KG1 (cell line): ENCODE data around the gene FOXN3.

Source experiments
- DNase-seq: peaks from one replicate; lab custom pipeline; 2025; lab: John Stamatoyannopoulos, UW

Gene FOXN3

GRCh38 chr14:89197623-89198022, 219.4 kb downstream of the FOXN3 start:
- DNase-seq: no peak

GRCh38 chr14:89196545-89196944, 220.5 kb downstream of the FOXN3 start:
- no peak for DNase-seq

DNA sequence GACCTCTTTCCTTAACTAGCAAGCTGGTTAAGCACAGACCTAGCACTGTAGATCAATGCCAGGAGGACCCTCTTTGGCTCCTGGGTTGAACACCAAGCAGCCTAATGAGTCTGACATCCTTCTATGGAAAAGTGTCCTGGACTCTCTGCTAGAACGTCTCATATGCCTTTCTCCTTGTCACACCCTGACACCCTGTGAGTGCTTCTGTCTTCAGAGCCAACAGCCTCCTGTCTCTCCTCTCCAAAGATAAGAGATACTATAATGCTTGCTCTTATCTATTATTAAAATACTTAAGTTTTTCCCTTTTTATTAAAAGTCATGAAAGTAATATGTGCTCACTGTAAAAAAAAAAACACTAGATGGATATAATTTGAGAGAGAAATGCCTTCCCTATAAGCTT, 222.7 kb downstream of the FOXN3 start:
- DNase-seq: no peak

- no peak for DNase-seq
These were observed 226.1 kb downstream of the FOXN3 start for GRCh38 chr14:89190765-89191513.

DNA sequence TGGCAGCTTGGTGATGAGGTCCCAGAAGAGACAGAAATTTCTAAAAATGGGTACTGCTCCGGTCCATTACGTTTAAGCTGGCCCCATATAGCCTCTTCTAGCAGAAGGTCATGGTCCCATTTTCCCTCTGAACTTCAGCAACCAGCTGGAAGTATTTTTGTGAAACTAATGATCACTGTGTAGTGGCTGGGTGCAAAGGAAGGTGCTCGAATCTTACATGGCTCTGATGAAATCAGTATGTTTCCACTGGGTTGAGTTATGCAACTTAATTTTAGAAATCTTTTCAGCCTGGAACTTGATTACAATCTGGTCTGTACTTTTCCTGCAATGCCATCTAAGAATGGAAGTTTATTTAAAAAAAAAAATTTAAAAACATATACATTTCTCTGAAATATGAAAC, 228.5 kb downstream of the FOXN3 start:
- no peak for DNase-seq

- no peak for DNase-seq
These were observed 229.5 kb downstream of the FOXN3 start for GRCh38 chr14:89187501-89187900.

DNA sequence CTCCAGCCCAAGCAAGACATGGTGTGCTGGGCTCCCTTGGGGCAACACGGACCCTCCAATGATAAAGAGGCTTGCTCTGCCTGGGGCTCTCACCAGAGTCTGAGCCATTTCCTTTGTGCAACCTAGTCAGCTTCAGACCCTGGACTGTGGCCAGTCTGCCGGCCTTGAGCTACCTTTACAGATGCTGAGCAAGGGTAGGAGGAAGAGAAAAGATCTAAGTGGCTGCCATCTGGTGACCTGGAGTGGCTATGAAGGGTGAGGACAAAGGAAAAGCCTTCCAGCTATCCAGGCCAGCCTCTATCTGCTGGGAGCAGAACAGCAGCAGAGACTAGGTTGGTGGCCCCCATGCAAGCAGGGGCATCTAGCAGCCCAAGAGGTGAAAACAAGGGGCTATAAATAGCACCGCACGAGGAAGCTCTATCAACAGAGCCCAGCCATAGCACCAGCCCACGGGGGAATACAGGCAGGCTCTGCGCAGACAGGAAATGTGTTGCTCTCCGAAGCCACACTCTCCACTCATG, 230.1 kb downstream of the FOXN3 start:
- no peak for DNase-seq

DNA sequence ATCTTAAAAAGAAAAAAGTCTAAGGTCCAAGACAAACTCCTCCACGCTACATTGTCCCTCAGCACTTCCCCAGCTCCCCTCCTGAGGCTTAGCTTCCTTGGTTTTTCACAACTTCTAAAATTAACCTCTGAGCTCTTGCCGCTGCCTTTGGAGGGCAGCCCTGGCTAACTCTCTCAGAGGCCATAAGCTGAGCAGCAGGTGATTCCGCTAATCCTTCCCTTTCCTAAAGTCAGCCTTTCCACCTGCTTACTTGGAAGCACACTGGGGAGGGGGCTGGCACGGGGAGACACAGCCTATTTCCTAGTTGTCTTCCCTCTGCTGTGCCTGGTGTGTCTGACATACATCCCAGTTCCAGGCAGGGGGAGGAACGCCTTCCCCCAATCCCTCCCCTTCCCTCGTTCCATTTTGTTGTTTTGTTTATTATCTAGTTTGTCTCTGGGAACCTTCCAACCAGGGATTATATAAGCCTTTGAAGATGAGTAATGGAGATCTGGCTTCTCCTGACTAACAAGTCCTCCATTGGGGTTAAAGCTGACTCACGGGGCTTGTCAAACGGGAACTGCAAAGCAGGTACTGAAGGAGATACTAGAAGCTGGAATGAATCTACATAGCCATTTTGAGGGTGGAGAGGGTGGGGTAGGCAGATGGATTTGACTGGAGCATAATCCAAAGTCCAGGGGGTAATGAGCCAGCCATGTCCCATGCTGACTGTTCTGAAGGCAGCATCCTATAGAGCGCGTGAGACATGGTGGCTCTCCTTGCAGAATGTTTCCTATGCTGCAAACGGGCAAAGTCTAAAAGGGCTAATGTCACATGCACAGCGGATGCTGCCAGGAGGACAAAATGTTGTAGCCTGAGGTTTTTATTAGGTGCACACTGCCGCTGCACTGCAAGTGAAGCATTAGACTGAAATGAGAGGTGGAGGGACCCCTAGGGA, 230.8 kb downstream of the FOXN3 start:
- DNase-seq: no peak

GRCh38 chr14:89184952-89185351, 232.1 kb downstream of the FOXN3 start:
- DNase-seq: no peak

GRCh38 chr14:89182326-89182725, 234.7 kb downstream of the FOXN3 start:
- no peak for DNase-seq

- no peak for DNase-seq
These were observed 236.5 kb downstream of the FOXN3 start for GRCh38 chr14:89180546-89180945.

DNA sequence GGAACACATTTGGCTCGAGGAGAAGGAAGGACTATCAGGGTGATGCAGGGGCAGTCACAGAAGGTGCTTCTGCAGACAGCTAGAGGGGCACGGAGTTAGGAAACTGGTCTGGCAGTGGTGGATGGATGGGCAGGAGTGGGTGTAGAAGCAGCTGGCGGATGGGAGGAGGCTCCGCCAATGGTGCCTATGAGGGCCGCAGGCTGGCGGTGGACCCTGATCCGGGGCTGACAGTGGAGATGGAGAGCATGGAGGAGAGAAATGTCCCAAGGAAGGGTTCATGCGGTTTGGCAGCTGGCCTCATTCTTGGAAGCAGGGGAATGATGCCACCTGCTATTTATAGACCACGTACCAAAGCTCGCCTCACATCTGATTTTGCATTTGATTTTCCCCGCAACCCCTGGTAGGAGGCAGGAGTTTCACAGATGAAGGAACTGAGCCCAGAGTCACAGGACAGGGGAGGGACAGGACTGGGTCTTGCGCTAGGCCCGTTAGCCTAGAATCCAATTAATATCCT, 237.1 kb downstream of the FOXN3 start:
- DNase-seq: no peak

- no peak for DNase-seq
These were observed 238.1 kb downstream of the FOXN3 start for GRCh38 chr14:89178800-89179535.

DNA sequence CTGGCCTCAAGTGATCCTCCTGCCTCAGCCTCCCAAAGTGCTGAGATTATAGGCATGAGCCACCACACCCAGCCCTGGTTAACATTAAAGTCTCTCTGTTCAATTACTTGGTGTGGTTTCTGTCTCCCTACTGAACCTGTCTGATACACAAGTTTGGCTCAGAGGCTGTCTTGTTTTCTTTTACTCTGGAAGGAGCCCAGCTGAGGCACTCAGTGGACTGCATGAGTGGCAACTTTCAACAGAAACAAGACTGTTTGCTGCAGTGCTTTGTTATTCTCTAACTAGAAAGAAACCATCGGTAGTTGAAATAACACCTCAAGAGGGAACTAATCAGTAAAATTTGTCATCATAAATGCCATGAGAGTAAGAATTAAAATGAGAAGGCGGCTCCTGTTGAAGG, 238.7 kb downstream of the FOXN3 start:
- no peak for DNase-seq

GRCh38 chr14:89175881-89176799, 240.9 kb downstream of the FOXN3 start:
- DNase-seq: no peak

DNA sequence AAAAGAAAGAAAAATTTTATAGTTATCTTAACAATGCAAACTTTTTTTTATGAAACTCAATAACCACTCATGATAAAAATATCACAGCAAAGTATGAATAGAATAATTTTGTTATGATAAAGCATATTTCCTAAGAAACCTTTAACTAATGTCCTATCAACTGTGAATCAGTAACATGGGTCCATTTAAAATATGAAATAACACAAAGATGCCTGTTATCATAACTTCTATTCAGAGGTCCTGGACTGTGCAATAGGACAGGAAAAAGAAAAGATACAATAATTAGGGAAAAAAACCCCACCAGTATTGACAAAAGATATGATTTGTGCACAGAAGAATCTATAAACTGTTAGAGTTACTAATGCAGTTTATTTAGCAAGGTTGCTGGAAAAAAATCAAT, 245.4 kb downstream of the FOXN3 start:
- DNase-seq: no peak

DNA sequence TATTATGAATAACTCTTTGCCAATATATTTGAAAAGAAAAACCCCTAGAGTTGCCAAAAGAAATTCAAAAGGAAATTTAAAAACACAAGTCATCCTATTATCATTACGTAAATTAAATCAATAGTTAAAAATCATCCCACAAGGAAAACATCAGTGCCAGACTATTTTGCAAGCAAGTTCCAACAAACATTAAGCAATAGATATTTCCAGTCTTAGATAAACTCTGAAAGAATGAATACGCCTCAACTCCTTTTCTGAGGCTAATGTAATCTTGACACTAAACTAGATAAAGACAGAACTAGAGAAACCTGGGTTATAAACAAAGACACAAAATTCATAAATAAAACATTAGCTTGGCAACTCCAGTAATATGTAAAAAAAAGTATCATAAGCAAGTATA, 245.9 kb downstream of the FOXN3 start:
- DNase-seq: no peak

- DNase-seq: no peak
These were observed 249.3 kb downstream of the FOXN3 start for GRCh38 chr14:89167705-89168104.

GRCh38 chr14:89166633-89167032, 250.4 kb downstream of the FOXN3 start:
- no peak for DNase-seq

GRCh38 chr14:89165189-89166181, 251.5 kb downstream of the FOXN3 start:
- peak; percentile 73 for DNase-seq
